Neural cell (in vitro differentiated cells): ENCODE data around the gene ARHGEF10L.

Source experiments
- EP300 ChIP-seq: fragments of 450-650 bp; conservative IDR thresholded peaks from 2 replicates; pipeline ENCODE4 v1.6.1; 2014; ENCODE audit warnings: antibody characterized with exemption, mild to moderate bottlenecking, moderate library complexity; ENCODE audit not compliant: poor library complexity, severe bottlenecking
- EZH2 ChIP-seq: fragments of 200-600, 300-800 bp; shearing (Covaris generic), sonication (generic); IDR thresholded peaks from 2 replicates; pipeline ENCODE4 v1.6.1; 2014; ENCODE audit warnings: antibody characterized with exemption, low read length, borderline replicate concordance, mild to moderate bottlenecking; ENCODE audit not compliant: insufficient read depth, poor library complexity, severe bottlenecking
- MXI1 ChIP-seq: fragments of 450-650 bp; conservative IDR thresholded peaks from 2 replicates; pipeline ENCODE4 v1.6.1; 2014; ENCODE audit warnings: antibody characterized with exemption, mild to moderate bottlenecking; ENCODE audit not compliant: poor library complexity, severe bottlenecking
- POLR2AphosphoS5 ChIP-seq: IDR thresholded peaks from 2 replicates; pipeline ENCODE4 v1.6.1; 2012
- RAD21 ChIP-seq: fragments of 450-650 bp; conservative IDR thresholded peaks from 2 replicates; pipeline ENCODE4 v1.6.1; 2014; ENCODE audit warnings: antibody characterized with exemption, mild to moderate bottlenecking, moderate library complexity
- SMC3 ChIP-seq: fragments of 450-650 bp; conservative IDR thresholded peaks from 2 replicates; pipeline ENCODE4 v1.6.1; 2014; ENCODE audit warnings: antibody characterized with exemption, mild to moderate bottlenecking, moderate library complexity; ENCODE audit not compliant: poor library complexity
- TAF1 ChIP-seq: IDR thresholded peaks from 2 replicates; pipeline ENCODE4 v1.6.1; 2012; ENCODE audit warnings: low read depth
- TF ChIP-seq, protein P1 (sequence below): fragments of 450-650 bp; IDR thresholded peaks from 2 replicates; pipeline ENCODE4 v1.5.1; 2014; ENCODE audit warnings: antibody characterized with exemption, mild to moderate bottlenecking, moderate library complexity; ENCODE audit not compliant: poor library complexity, severe bottlenecking
- TF ChIP-seq, protein P2 (sequence below): IDR thresholded peaks from 2 replicates; pipeline ENCODE4 v1.6.1; 2012; ENCODE audit warnings: borderline replicate concordance

DNA sequence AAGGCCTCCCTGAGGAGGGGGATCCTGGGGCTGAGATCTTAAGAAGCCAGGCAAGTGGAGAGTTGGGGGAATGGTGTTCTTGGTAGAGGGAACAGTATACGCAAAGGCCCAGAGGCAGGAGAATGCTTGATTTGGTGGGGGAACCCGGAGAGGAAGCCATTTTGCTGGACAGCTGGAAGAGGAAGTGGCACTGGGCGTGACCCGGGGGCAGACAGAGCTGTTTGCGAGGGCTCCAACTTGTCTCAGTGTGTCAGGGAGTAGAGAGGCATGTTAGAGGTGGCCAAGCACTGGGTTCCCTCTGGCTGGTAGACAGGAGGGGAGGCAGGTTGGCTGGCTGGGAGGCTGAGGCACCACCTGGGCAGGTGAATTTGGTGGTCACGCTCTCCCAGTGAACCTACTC is 119.3 kb downstream of the ARHGEF10L start:
- TF ChIP-seq TAF1 (no peak), EZH2 (no peak), MXI1 (no peak), EP300 (no peak), POLR2AphosphoS5 (no peak), RAD21 (no peak), SMC3 (no peak)
- TF ChIP-seq, protein P1, sequence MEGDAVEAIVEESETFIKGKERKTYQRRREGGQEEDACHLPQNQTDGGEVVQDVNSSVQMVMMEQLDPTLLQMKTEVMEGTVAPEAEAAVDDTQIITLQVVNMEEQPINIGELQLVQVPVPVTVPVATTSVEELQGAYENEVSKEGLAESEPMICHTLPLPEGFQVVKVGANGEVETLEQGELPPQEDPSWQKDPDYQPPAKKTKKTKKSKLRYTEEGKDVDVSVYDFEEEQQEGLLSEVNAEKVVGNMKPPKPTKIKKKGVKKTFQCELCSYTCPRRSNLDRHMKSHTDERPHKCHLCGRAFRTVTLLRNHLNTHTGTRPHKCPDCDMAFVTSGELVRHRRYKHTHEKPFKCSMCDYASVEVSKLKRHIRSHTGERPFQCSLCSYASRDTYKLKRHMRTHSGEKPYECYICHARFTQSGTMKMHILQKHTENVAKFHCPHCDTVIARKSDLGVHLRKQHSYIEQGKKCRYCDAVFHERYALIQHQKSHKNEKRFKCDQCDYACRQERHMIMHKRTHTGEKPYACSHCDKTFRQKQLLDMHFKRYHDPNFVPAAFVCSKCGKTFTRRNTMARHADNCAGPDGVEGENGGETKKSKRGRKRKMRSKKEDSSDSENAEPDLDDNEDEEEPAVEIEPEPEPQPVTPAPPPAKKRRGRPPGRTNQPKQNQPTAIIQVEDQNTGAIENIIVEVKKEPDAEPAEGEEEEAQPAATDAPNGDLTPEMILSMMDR = no peak
- TF ChIP-seq, protein P2, sequence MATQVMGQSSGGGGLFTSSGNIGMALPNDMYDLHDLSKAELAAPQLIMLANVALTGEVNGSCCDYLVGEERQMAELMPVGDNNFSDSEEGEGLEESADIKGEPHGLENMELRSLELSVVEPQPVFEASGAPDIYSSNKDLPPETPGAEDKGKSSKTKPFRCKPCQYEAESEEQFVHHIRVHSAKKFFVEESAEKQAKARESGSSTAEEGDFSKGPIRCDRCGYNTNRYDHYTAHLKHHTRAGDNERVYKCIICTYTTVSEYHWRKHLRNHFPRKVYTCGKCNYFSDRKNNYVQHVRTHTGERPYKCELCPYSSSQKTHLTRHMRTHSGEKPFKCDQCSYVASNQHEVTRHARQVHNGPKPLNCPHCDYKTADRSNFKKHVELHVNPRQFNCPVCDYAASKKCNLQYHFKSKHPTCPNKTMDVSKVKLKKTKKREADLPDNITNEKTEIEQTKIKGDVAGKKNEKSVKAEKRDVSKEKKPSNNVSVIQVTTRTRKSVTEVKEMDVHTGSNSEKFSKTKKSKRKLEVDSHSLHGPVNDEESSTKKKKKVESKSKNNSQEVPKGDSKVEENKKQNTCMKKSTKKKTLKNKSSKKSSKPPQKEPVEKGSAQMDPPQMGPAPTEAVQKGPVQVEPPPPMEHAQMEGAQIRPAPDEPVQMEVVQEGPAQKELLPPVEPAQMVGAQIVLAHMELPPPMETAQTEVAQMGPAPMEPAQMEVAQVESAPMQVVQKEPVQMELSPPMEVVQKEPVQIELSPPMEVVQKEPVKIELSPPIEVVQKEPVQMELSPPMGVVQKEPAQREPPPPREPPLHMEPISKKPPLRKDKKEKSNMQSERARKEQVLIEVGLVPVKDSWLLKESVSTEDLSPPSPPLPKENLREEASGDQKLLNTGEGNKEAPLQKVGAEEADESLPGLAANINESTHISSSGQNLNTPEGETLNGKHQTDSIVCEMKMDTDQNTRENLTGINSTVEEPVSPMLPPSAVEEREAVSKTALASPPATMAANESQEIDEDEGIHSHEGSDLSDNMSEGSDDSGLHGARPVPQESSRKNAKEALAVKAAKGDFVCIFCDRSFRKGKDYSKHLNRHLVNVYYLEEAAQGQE = no peak
